ENCODE results near the gene TSPAN9.

The TSPAN9 gene

GRCh38 chr12:3044141-3044630 lies 33.0 kb upstream of the TSPAN9 start:
- DNase-seq (ENCODE audit: low read depth): no peak
- TF ChIP-seq CTCF (IDR thresholded peaks at IDR 0.05; ENCODE audit: control insufficient read depth, extremely low read depth, insufficient read depth): no peak
- no peak overlapping the region for H3K4me3 ChIP-seq (ENCODE audit: low read depth, low read length)

GRCh38 chr12:3045494-3045893 lies 31.7 kb upstream of the TSPAN9 start:
- no peak for DNase-seq (ENCODE audit: low read depth)
- H3K4me3 ChIP-seq (ENCODE audit: low read depth, low read length): no peak overlapping the region
- no peak for TF ChIP-seq CTCF (IDR thresholded peaks at IDR 0.05; ENCODE audit: control insufficient read depth, extremely low read depth, insufficient read depth)

GRCh38 chr12:3045989-3046388 lies 31.2 kb upstream of the TSPAN9 start:
- no peak for DNase-seq (ENCODE audit: low read depth)
- H3K4me3 ChIP-seq (ENCODE audit: low read depth, low read length): no peak overlapping the region
- TF ChIP-seq CTCF (IDR thresholded peaks at IDR 0.05; ENCODE audit: control insufficient read depth, extremely low read depth, insufficient read depth): no peak

- H3K4me3 ChIP-seq (ENCODE audit: low read depth, low read length): no peak overlapping the region
- TF ChIP-seq CTCF (IDR thresholded peaks at IDR 0.05; ENCODE audit: control insufficient read depth, extremely low read depth, insufficient read depth): no peak
- no peak for DNase-seq (ENCODE audit: low read depth)
Observed at GRCh38 chr12:3046441-3047200, 30.6 kb upstream of the TSPAN9 start.

- no peak for TF ChIP-seq CTCF (IDR thresholded peaks at IDR 0.05; ENCODE audit: control insufficient read depth, extremely low read depth, insufficient read depth)
- no peak for DNase-seq (ENCODE audit: low read depth)
- no peak overlapping the region for H3K4me3 ChIP-seq (ENCODE audit: low read depth, low read length)
Observed at GRCh38 chr12:3047961-3048360, 29.2 kb upstream of the TSPAN9 start.

- TF ChIP-seq CTCF (IDR thresholded peaks at IDR 0.05; ENCODE audit: control insufficient read depth, extremely low read depth, insufficient read depth): no peak
- DNase-seq (ENCODE audit: low read depth): no peak
- no peak overlapping the region for H3K4me3 ChIP-seq (ENCODE audit: low read depth, low read length)
Observed at GRCh38 chr12:3048540-3048939, 28.6 kb upstream of the TSPAN9 start.

- no peak for DNase-seq (ENCODE audit: low read depth)
- H3K4me3 ChIP-seq (ENCODE audit: low read depth, low read length): no peak overlapping the region
- no peak for TF ChIP-seq CTCF (IDR thresholded peaks at IDR 0.05; ENCODE audit: control insufficient read depth, extremely low read depth, insufficient read depth)
Observed at GRCh38 chr12:3049176-3049575, 28.0 kb upstream of the TSPAN9 start.

All from LNCaP clone FGC (cell line).